IMR-90 (cell line): ENCODE measurements around the gene PARVB. TPM values are rescaled to one million over a fixed set of nuclear protein-coding genes. Genes with fewer than 3 reads are reported as not detected.
A peak's percentile ranks its signal among the peaks of the same experiment; 100 is the strongest.

Source experiments
- ATAC-seq: fragments of 200-7000 bp; cut with Tn5 transposase; 2 replicates; pipeline ENCODE4 v1.9.1; 2020; ENCODE audit warnings: low read depth, mild to moderate bottlenecking, moderate library complexity
- BruUV-seq: library from RNA; stranded (reverse); fragments of 400-500 nt; replicated peaks from 2 replicates; lab custom pipeline; 2021; lab: Mats Ljungman, UMichigan
- CTCF ChIA-PET: fragments of 300-600 bp; formaldehyde crosslinking; extraction: SDS; loops from one replicate; lab custom pipeline; 2021; ENCODE audit warnings: antibody characterized with exemption; lab: Yijun Ruan, JAX
- POLR2A ChIA-PET: fragments of 300-600 bp; sonication (Branson Sonifier 250); formaldehyde crosslinking; loops from one replicate; lab custom pipeline; 2022; ENCODE audit warnings: antibody characterized with exemption; ENCODE audit not compliant: unreplicated experiment; lab: Charles Lee
- DNase-seq: peaks from one replicate; pipeline ENCODE4 v3.0.0; 2013
- H2AFZ ChIP-seq: replicated peaks from 2 replicates; pipeline ENCODE3; 2013; ENCODE audit warnings: low read length, mild to moderate bottlenecking; ENCODE audit not compliant: poor library complexity
- H2AK5ac ChIP-seq: 2 replicates; pipeline ENCODE4 v1.6.1; 2013; ENCODE audit warnings: low read depth, low read length, inconsistent platforms
- H2AK9ac ChIP-seq: replicated peaks from 2 replicates; pipeline ENCODE3; 2013; ENCODE audit warnings: mild to moderate bottlenecking, low read depth, low read length, moderate library complexity; ENCODE audit not compliant: poor library complexity
- H2BK120ac ChIP-seq: 2 replicates; pipeline ENCODE4 v1.6.1; 2013; ENCODE audit warnings: low read depth, low read length, inconsistent platforms
- H2BK15ac ChIP-seq: 3 replicates; pipeline ENCODE4 v1.6.1; 2013; ENCODE audit warnings: low read depth, low read length, inconsistent platforms
- H2BK20ac ChIP-seq: 2 replicates; pipeline ENCODE4 v1.6.1; 2013; ENCODE audit warnings: low read depth, mild to moderate bottlenecking, inconsistent platforms, low read length, moderate library complexity
- H2BK5ac ChIP-seq: 2 replicates; pipeline ENCODE4 v1.6.1; 2013; ENCODE audit warnings: mild to moderate bottlenecking, low read depth, low read length, inconsistent platforms; ENCODE audit not compliant: poor library complexity, severe bottlenecking
- H3K14ac ChIP-seq: replicated peaks from 2 replicates; pipeline ENCODE4 v1.6.1; 2013; ENCODE audit warnings: low read depth, low read length, inconsistent platforms
- H3K18ac ChIP-seq: 2 replicates; pipeline ENCODE4 v1.6.1; 2013; ENCODE audit warnings: low read depth, low read length, control low read depth
- H3K23ac ChIP-seq: 2 replicates; pipeline ENCODE4 v1.6.1; 2013; ENCODE audit warnings: low read depth, low read length, inconsistent platforms
- H3K27ac ChIP-seq: 2 replicates; pipeline ENCODE4 v1.5.1; 2013; ENCODE audit warnings: mild to moderate bottlenecking, control low read depth, low read length; ENCODE audit not compliant: insufficient read depth
- H3K27me3 ChIP-seq: 2 replicates; pipeline ENCODE4 v1.6.1; 2013; ENCODE audit warnings: low read length; ENCODE audit not compliant: control insufficient read depth, insufficient read depth
- H3K36me3 ChIP-seq: 2 replicates; pipeline ENCODE4 v1.6.1; 2013; ENCODE audit warnings: low read length, mixed read lengths; ENCODE audit not compliant: control insufficient read depth, insufficient read depth
- H3K4ac ChIP-seq: 2 replicates; pipeline ENCODE4 v1.6.1; 2013; ENCODE audit warnings: low read depth, low read length, inconsistent platforms
- H3K4me1 ChIP-seq: 2 replicates; pipeline ENCODE4 v1.6.1; 2013; ENCODE audit warnings: low read length, mixed read lengths; ENCODE audit not compliant: control insufficient read depth, insufficient read depth
- H3K4me2 ChIP-seq: 2 replicates; pipeline ENCODE4 v1.6.1; 2013; ENCODE audit warnings: low read depth, mild to moderate bottlenecking, control low read depth, low read length, moderate library complexity
- H3K4me3 ChIP-seq: 2 replicates; pipeline ENCODE4 v1.5.1; 2013; ENCODE audit warnings: low read depth, mild to moderate bottlenecking, control low read depth, low read length, moderate library complexity; ENCODE audit not compliant: insufficient read depth
- H3K56ac ChIP-seq: 2 replicates; pipeline ENCODE4 v1.6.1; 2013; ENCODE audit warnings: low read length, inconsistent platforms; ENCODE audit not compliant: insufficient read depth; ENCODE audit errors: extremely low read depth
- H3K79me1 ChIP-seq, 2 experiments: 2 replicates each; pipeline ENCODE4 v1.6.1; 2013; ENCODE audit warnings: low read length in 2 of 2, inconsistent platforms in 1 of 2, low read depth in 1 of 2
- H3K9ac ChIP-seq: 2 replicates; pipeline ENCODE4 v1.6.1; 2013; ENCODE audit warnings: low read depth, low read length, control low read depth
- H3K9me1 ChIP-seq: 2 replicates; pipeline ENCODE4 v1.6.1; 2013; ENCODE audit warnings: low read length, inconsistent platforms; ENCODE audit not compliant: insufficient read depth
- H3K9me3 ChIP-seq: 2 replicates; pipeline ENCODE4 v1.6.1; 2013; ENCODE audit warnings: low read length; ENCODE audit not compliant: control insufficient read depth, insufficient read depth
- H4K20me1 ChIP-seq: 2 replicates; pipeline ENCODE4 v1.6.1; 2013; ENCODE audit warnings: low read length, inconsistent platforms; ENCODE audit not compliant: insufficient read depth
- H4K5ac ChIP-seq: 2 replicates; pipeline ENCODE4 v1.6.1; 2013; ENCODE audit warnings: mild to moderate bottlenecking, low read depth, low read length, control low read depth
- H4K8ac ChIP-seq, 2 experiments: 2 replicates each; pipeline ENCODE4 v1.6.1; 2013; ENCODE audit warnings: low read depth in 2 of 2, low read length in 2 of 2, control low read depth in 1 of 2, inconsistent platforms in 1 of 2
- H4K91ac ChIP-seq: 2 replicates; pipeline ENCODE4 v1.6.1; 2013; ENCODE audit warnings: low read depth, low read length, inconsistent platforms; ENCODE audit not compliant: insufficient read depth
- BHLHE40 ChIP-seq: fragments of 150-350 bp; IDR thresholded peaks from 2 replicates; pipeline ENCODE4 v1.6.1; 2016; ENCODE audit warnings: mild to moderate bottlenecking, low read depth, low read length
- CEBPB ChIP-seq: IDR thresholded peaks from 2 replicates; pipeline ENCODE4 v1.6.1; 2012; ENCODE audit warnings: low read depth, low read length, improper control_type of control experiment
- CHD1 ChIP-seq: IDR thresholded peaks from 2 replicates; pipeline ENCODE4 v1.6.1; 2012; ENCODE audit warnings: low read depth, low read length, improper control_type of control experiment
- FOS ChIP-seq: fragments of 150-350 bp; IDR thresholded peaks from 2 replicates; pipeline ENCODE4 v1.6.1; 2016; ENCODE audit warnings: low read depth, low read length
- MAFK ChIP-seq: IDR thresholded peaks from 2 replicates; pipeline ENCODE4 v1.6.1; 2012; ENCODE audit warnings: low read depth, low read length, improper control_type of control experiment
- MAZ ChIP-seq: IDR thresholded peaks from 2 replicates; pipeline ENCODE4 v1.6.1; 2012; ENCODE audit warnings: low read depth, mild to moderate bottlenecking, low read length, improper control_type of control experiment, moderate library complexity, borderline replicate concordance
- MXI1 ChIP-seq: IDR thresholded peaks from 2 replicates; pipeline ENCODE4 v1.6.1; 2012; ENCODE audit warnings: low read depth, mild to moderate bottlenecking, low read length, moderate library complexity, borderline replicate concordance
- NFE2L2 ChIP-seq: fragments of 150-350 bp; IDR thresholded peaks from 2 replicates; pipeline ENCODE4 v1.6.1; 2016; ENCODE audit warnings: low read depth, mild to moderate bottlenecking, low read length
- POLR2A ChIP-seq: IDR thresholded peaks from 2 replicates; pipeline ENCODE4 v1.6.1; 2012; ENCODE audit warnings: mild to moderate bottlenecking, low read depth, low read length
- RAD21 ChIP-seq: IDR thresholded peaks from 2 replicates; pipeline ENCODE4 v1.6.1; 2012; ENCODE audit warnings: low read length, improper control_type of control experiment
- RCOR1 ChIP-seq: IDR thresholded peaks from 2 replicates; pipeline ENCODE4 v1.6.1; 2012; ENCODE audit warnings: mild to moderate bottlenecking, low read length, improper control_type of control experiment; ENCODE audit not compliant: insufficient replicate concordance
- RFX5 ChIP-seq: IDR thresholded peaks from 2 replicates; pipeline ENCODE4 v1.8.0; 2012; ENCODE audit warnings: low read depth, mild to moderate bottlenecking, low read length, moderate library complexity
- SMC3 ChIP-seq: fragments of 150-350 bp; IDR thresholded peaks from 2 replicates; pipeline ENCODE4 v1.6.1; 2016; ENCODE audit warnings: low read depth, mild to moderate bottlenecking, antibody characterized with exemption, low read length, moderate library complexity
- WGBS, 2 experiments: methylation state at CpG; one replicate each; pipeline versions ENCODE4 v1.1.5 to v1.1.7; 2013; ENCODE audit warnings: missing lambda C conversion rate in 2 of 2; ENCODE audit not compliant: insufficient read length in 1 of 2; ENCODE audit errors: extremely low coverage in 2 of 2; 5-methylcytosine and 5-hydroxymethylcytosine counted together
- dilution Hi-C: fragments of 300-500 bp; cut with HindIII; formaldehyde crosslinking; loops from one replicate; pipeline ENCODE4 v1.14.3; 2018; ENCODE audit warnings: low sequenced_read_pairs; ENCODE audit not compliant: unreplicated experiment
- in situ Hi-C: fragments of 300-500 bp; cut with MboI; formaldehyde crosslinking; loops from 3 replicates; pipeline ENCODE4 v1.14.3; 2019; ENCODE audit warnings: low sequenced_read_pairs, inconsistent platforms, mixed read lengths
- intact Hi-C: fragments of 100-400 bp; cut with micrococcal nuclease; formaldehyde crosslinking; loops from 2 replicates; pipeline ENCODE4 v1.10.0; 2022
- polyA plus RNA-seq, 3 experiments: library from polyadenylated mRNA; depleted of rRNA; stranded (reverse); fragments of >200 nt; gene quantifications; 2 replicates each; pipeline ENCODE4 v1.2.3, GENCODE V29; 2012; ENCODE audit warnings: low replicate concordance in 1 of 3
- total RNA-seq: library from RNA; depleted of rRNA; stranded (reverse); fragments of >200 nt; gene quantifications from 2 replicates; pipeline ENCODE4 v1.2.3, GENCODE V29; 2012
- TF ChIP-seq, protein P1 (sequence below): fragments of 150-350 bp; IDR thresholded peaks from 2 replicates; pipeline ENCODE4 v1.6.1; 2017; ENCODE audit warnings: mild to moderate bottlenecking, antibody characterized with exemption, low read length, low read depth
- TF ChIP-seq, protein P2 (sequence below): conservative IDR thresholded peaks from 2 replicates; pipeline ENCODE4 v1.5.1; 2012; ENCODE audit warnings: mild to moderate bottlenecking, low read depth, low read length, improper control_type of control experiment
- TF ChIP-seq, protein P3 (sequence below): fragments of 150-350 bp; IDR thresholded peaks from 2 replicates; pipeline ENCODE4 v1.6.1; 2016; ENCODE audit warnings: low read depth, mild to moderate bottlenecking, low read length, moderate library complexity, borderline replicate concordance

The PARVB gene
- total and polyA plus RNA-seq, 2 of the 4 experiments (the other 2 are of a cell fraction), result 44.3 to 53.9 TPM

DNA sequence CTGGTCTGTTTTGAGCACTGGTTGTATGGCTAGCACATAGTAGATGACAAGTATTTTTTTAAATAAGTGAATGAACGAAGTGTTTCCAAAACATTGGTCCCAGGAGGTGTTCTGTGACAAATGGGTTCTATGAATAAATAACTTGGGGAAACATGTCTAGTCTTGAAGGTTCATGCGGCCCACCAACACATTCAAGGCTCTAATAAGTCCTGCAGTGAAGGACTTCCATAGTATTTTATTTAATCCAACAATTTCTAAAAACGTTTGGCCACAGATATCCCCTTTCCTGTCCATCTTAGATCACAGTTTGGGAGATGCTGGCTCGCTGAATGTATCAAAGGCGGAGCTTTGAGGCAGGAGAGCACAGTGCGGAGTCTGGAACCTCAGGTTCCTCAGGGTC is 179.1 kb downstream of the PARVB start:
- H2BK15ac ChIP-seq, result no peak overlapping the region
- peaks cover 2% of the 10 kb centered on the region for H3K27me3 ChIP-seq
- 0 out of 2 replicates have a peak overlapping the region, but pooled peaks have one; percentile 17 for H2BK120ac ChIP-seq
- H3K56ac ChIP-seq, result no peak overlapping the region
- no peaks in the 10 kb centered on the region for H3K36me3 ChIP-seq
- H3K4me1 ChIP-seq, result peaks cover 20% of the 10 kb centered on the region
- H3K4me2 ChIP-seq, result no peak overlapping the region
- no peak overlapping the region for H2BK20ac ChIP-seq
- H2AK5ac ChIP-seq, result no peak overlapping the region
- ATAC-seq (no peak), DNase-seq (no peak)
- intact Hi-C loops, result no loop called here
- in situ Hi-C loops, result no loop called here
- 0 out of 2 replicates have a peak overlapping the region, but pooled peaks have one; percentile 8 for H4K91ac ChIP-seq
- no peak overlapping the region for H2AK9ac ChIP-seq
- no peak overlapping the region for H3K4me3 ChIP-seq
- H2AFZ ChIP-seq, result no peak overlapping the region
- H3K23ac ChIP-seq, result no peak overlapping the region
- TF ChIP-seq CEBPB (no peak), BHLHE40 (no peak), MXI1 (no peak), POLR2A (no peak), RCOR1 (no peak), NFE2L2 (no peak), FOS (no peak), RAD21 (no peak), SMC3 (no peak), RFX5 (no peak), CHD1 (no peak), MAZ (no peak), MAFK (no peak)
- TF ChIP-seq, protein P1, sequence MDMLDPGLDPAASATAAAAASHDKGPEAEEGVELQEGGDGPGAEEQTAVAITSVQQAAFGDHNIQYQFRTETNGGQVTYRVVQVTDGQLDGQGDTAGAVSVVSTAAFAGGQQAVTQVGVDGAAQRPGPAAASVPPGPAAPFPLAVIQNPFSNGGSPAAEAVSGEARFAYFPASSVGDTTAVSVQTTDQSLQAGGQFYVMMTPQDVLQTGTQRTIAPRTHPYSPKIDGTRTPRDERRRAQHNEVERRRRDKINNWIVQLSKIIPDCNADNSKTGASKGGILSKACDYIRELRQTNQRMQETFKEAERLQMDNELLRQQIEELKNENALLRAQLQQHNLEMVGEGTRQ, result no peak
- TF ChIP-seq, protein P2, sequence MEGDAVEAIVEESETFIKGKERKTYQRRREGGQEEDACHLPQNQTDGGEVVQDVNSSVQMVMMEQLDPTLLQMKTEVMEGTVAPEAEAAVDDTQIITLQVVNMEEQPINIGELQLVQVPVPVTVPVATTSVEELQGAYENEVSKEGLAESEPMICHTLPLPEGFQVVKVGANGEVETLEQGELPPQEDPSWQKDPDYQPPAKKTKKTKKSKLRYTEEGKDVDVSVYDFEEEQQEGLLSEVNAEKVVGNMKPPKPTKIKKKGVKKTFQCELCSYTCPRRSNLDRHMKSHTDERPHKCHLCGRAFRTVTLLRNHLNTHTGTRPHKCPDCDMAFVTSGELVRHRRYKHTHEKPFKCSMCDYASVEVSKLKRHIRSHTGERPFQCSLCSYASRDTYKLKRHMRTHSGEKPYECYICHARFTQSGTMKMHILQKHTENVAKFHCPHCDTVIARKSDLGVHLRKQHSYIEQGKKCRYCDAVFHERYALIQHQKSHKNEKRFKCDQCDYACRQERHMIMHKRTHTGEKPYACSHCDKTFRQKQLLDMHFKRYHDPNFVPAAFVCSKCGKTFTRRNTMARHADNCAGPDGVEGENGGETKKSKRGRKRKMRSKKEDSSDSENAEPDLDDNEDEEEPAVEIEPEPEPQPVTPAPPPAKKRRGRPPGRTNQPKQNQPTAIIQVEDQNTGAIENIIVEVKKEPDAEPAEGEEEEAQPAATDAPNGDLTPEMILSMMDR, result no peak
- TF ChIP-seq, protein P3, sequence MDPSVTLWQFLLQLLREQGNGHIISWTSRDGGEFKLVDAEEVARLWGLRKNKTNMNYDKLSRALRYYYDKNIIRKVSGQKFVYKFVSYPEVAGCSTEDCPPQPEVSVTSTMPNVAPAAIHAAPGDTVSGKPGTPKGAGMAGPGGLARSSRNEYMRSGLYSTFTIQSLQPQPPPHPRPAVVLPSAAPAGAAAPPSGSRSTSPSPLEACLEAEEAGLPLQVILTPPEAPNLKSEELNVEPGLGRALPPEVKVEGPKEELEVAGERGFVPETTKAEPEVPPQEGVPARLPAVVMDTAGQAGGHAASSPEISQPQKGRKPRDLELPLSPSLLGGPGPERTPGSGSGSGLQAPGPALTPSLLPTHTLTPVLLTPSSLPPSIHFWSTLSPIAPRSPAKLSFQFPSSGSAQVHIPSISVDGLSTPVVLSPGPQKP, result no peak
- dilution Hi-C loops, result no loop called here
- 100% methylated on average over 2 of the region's 6 CpGs; no CpG with 5 or more reads in 1 of the 2 experiments for WGBS, 2 experiments
- no peak overlapping the region for H3K4ac ChIP-seq
- H3K9me3 ChIP-seq, result no peaks in the 10 kb centered on the region
- ChIA-PET CTCF (no interaction called here), POLR2A (interaction anchor here (0.6 kb wide), 1 partner anchor 14 kb away, joined by 3 read pairs; no protein-coding TSS in a partner anchor)
- H4K5ac ChIP-seq, result no peak overlapping the region
- no peak overlapping the region for H3K9ac ChIP-seq
- BruUV-seq, result no TSS peak
- H4K8ac ChIP-seq, result no peak overlapping the region
- H3K14ac ChIP-seq, result no peak overlapping the region
- H3K27ac ChIP-seq, result no peak overlapping the region
- H4K20me1 ChIP-seq, result no peaks in the 10 kb centered on the region
- peaks cover 10% of the 10 kb centered on the region for H3K9me1 ChIP-seq
- no peak overlapping the region for H2BK5ac ChIP-seq
- H3K18ac ChIP-seq, result peak overlapping the region; percentile 7; the same call in 1 of the 2 replicates
- H3K79me1 ChIP-seq, result no peaks in the 10 kb centered on the region
